HepG2 (cell line): Measurements from ENCODE around the gene ORMDL2. TPM values are rescaled to one million over a fixed set of nuclear protein-coding genes. Genes with fewer than 3 reads are reported as not detected.

Source experiments
- CREM ChIP-seq, 2 experiments: sonication (generic) in 1 of 2; formaldehyde crosslinking in 1 of 2; IDR thresholded peaks; 2 replicates each; pipeline versions ENCODE4 v1.4.0 to v1.6.1; 2016 to 2020; ENCODE audit warnings: antibody characterized with exemption in 1 of 2, mild to moderate bottlenecking in 1 of 2, missing genetic modification reagents in 1 of 2
- ELF1 ChIP-seq: sonication (generic); formaldehyde crosslinking; IDR thresholded peaks from 2 replicates; pipeline ENCODE4 v1.4.0; 2020; ENCODE audit warnings: missing genetic modification reagents
- KAT8 ChIP-seq: IDR thresholded peaks from 2 replicates; pipeline ENCODE4 v1.6.1; 2016; ENCODE audit warnings: missing genetic modification reagents, missing compliant biosample characterization
- PHF21A ChIP-seq: sonication (generic); formaldehyde crosslinking; IDR thresholded peaks from 2 replicates; pipeline ENCODE4 v1.5.0; 2020; ENCODE audit warnings: mild to moderate bottlenecking, missing genetic modification reagents
- POGK ChIP-seq: sonication (generic); formaldehyde crosslinking; conservative IDR thresholded peaks from 2 replicates; pipeline ENCODE4 v1.8.0; 2022; ENCODE audit warnings: mild to moderate bottlenecking, moderate library complexity, missing genetic modification reagents
- SALL1 ChIP-seq: sonication (generic); formaldehyde crosslinking; IDR thresholded peaks from 2 replicates; pipeline ENCODE4 v1.8.0; 2022; ENCODE audit warnings: mild to moderate bottlenecking, missing genetic modification reagents
- SOX6 ChIP-seq, 2 experiments: fragments of 450-650 bp in 1 of 2; sonication (generic) in 1 of 2; formaldehyde crosslinking in 1 of 2; IDR thresholded peaks; 2 replicates each; pipeline versions ENCODE4 v1.4.0 to v1.6.1; 2017 to 2020; ENCODE audit warnings: antibody characterized with exemption in 1 of 2, mild to moderate bottlenecking in 1 of 2, missing genetic modification reagents in 1 of 2
- SYNCRIP ChIP-seq: fragments of 200-400 bp; formaldehyde crosslinking; IDR thresholded peaks from 2 replicates; pipeline ENCODE4 v1.6.1; 2018; ENCODE audit warnings: mild to moderate bottlenecking, low read depth, low read length; ENCODE audit not compliant: insufficient read depth
- TBX2 ChIP-seq: sonication (generic); formaldehyde crosslinking; IDR thresholded peaks from 2 replicates; pipeline ENCODE4 v1.5.0; 2020; ENCODE audit warnings: missing genetic modification reagents, mild to moderate bottlenecking, borderline replicate concordance
- ZBTB38 ChIP-seq: sonication (generic); formaldehyde crosslinking; IDR thresholded peaks from 2 replicates; pipeline ENCODE4 v1.5.1; 2020; ENCODE audit warnings: mild to moderate bottlenecking, missing genetic modification reagents
- ZFX ChIP-seq: sonication (generic); formaldehyde crosslinking; IDR thresholded peaks from 2 replicates; pipeline ENCODE4 v1.4.0; 2020; ENCODE audit warnings: mild to moderate bottlenecking, low read depth, missing genetic modification reagents, moderate library complexity
- ZMYM3 ChIP-seq: sonication (generic); formaldehyde crosslinking; IDR thresholded peaks from 2 replicates; pipeline ENCODE4 v1.5.1; 2020; ENCODE audit warnings: mild to moderate bottlenecking, missing genetic modification reagents
- ZNF20 ChIP-seq: sonication (generic); formaldehyde crosslinking; IDR thresholded peaks from 2 replicates; pipeline ENCODE4 v1.4.0; 2020; ENCODE audit warnings: mild to moderate bottlenecking, moderate library complexity, missing genetic modification reagents
- ZNF234 ChIP-seq: sonication (generic); formaldehyde crosslinking; conservative IDR thresholded peaks from 2 replicates; pipeline ENCODE4 v1.5.1; 2020; ENCODE audit warnings: mild to moderate bottlenecking, missing genetic modification reagents
- ZNF235 ChIP-seq: sonication (generic); formaldehyde crosslinking; IDR thresholded peaks from 2 replicates; pipeline ENCODE4 v1.8.1; 2023; ENCODE audit warnings: mild to moderate bottlenecking, missing genetic modification reagents, borderline replicate concordance
- ZNF274 ChIP-seq: sonication (generic); formaldehyde crosslinking; IDR thresholded peaks from 2 replicates; pipeline ENCODE4 v1.5.1; 2020; ENCODE audit warnings: mild to moderate bottlenecking, missing genetic modification reagents
- ZNF317 ChIP-seq: sonication (generic); formaldehyde crosslinking; IDR thresholded peaks from 2 replicates; pipeline ENCODE4 v1.5.0; 2020; ENCODE audit warnings: mild to moderate bottlenecking, missing genetic modification reagents
- ZNF326 ChIP-seq: sonication (generic); formaldehyde crosslinking; IDR thresholded peaks from 2 replicates; pipeline ENCODE4 v1.4.0; 2020; ENCODE audit warnings: missing genetic modification reagents, borderline replicate concordance
- ZNF329 ChIP-seq: sonication (generic); formaldehyde crosslinking; IDR thresholded peaks from 2 replicates; pipeline ENCODE4 v1.9.0; 2021; ENCODE audit warnings: low read depth, mild to moderate bottlenecking, missing genetic modification reagents
- ZNF720 ChIP-seq: sonication (generic); formaldehyde crosslinking; IDR thresholded peaks from 2 replicates; pipeline ENCODE4 v1.4.0; 2020; ENCODE audit warnings: missing genetic modification reagents
- ZNF772 ChIP-seq: sonication (generic); formaldehyde crosslinking; IDR thresholded peaks from 2 replicates; pipeline ENCODE4 v1.5.0; 2020; ENCODE audit warnings: mild to moderate bottlenecking, missing genetic modification reagents
- ZNF775 ChIP-seq: sonication (generic); formaldehyde crosslinking; IDR thresholded peaks from 2 replicates; pipeline ENCODE4 v1.4.0; 2020; ENCODE audit warnings: missing genetic modification reagents, mild to moderate bottlenecking, moderate library complexity, borderline replicate concordance
- ZNF879 ChIP-seq: sonication (generic); formaldehyde crosslinking; IDR thresholded peaks from 2 replicates; pipeline ENCODE4 v1.8.1; 2023; ENCODE audit warnings: missing genetic modification reagents
- ZSCAN21 ChIP-seq: sonication (generic); formaldehyde crosslinking; IDR thresholded peaks from 2 replicates; pipeline ENCODE4 v1.8.0; 2022; ENCODE audit warnings: mild to moderate bottlenecking, missing genetic modification reagents, moderate library complexity, borderline replicate concordance
- polyA plus RNA-seq, 8 experiments: library from polyadenylated mRNA; depleted of rRNA in 3 of 8; stranded (reverse) in 7 of 8; unstranded in 1 of 8; fragments of >200 nt; fragmentation: Illumina TruSeq in 4 of 8; extraction: Trizol in 4 of 8; gene quantifications; 2 replicates each; pipeline versions ENCODE4 v1.2.1 to v1.2.3, GENCODE V29; 2011 to 2016; ENCODE audit warnings: low read depth in 4 of 8, missing spikeins in 1 of 8, mixed read lengths in 1 of 8; ENCODE audit not compliant: insufficient read depth in 1 of 8
- total RNA-seq, 5 experiments: library from RNA; depleted of rRNA; stranded (reverse); fragments of >200 nt; fragmentation: Illumina TruSeq; extraction: Trizol; gene quantifications; 2 replicates each; pipeline ENCODE4 v1.2.3, GENCODE V29; 2016; ENCODE audit warnings: low read depth in 1 of 5

Gene ORMDL2
- total and polyA plus RNA-seq, 2 of the 13 experiments (the other 11 are each of a cell fraction or from before 2014, with no cell fraction given): 24.0 to 28.6 TPM

DNA sequence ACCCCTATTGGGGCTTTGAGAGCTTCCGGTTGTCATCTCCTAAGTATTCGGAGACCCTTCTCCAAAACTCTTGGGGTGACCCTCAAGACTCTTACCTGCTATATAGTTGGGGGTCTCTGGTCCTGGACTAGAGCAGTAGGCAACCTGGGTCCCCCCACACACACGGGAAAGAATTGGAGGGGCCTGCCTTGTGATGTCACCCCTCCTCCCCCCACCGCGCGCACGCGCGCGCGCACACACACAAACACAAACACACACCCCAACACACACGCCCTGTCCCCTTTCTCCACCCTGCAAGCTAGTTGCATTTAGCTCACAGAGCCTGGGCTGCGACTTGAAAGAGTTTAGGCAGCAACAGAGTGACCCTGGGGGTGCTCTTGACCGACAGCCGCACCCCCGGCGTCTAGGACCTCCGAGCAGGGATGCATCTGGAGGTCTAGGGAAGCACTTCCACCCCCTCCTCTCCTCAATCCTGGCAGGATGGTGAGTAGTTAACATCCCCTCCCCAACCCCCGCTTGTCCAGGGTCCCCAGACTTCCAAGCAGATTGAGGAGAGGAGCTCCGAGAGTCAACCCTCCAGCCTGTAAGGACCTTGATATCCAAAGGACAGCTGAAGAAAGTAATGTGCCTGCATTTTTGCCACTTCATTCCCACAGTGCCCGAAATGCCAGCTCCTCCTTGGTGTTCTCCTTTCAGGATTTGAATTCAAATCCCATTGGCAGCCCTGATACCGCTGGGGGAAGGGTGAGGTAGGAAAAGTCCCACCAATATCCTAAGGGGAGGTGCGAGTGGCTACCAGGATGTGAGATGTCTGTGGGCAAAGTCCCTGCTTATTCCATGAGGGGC lies 13.0 kb downstream of the ORMDL2 start (continued):
- no peak for TF ChIP-seq ZNF329 (CRISPR knock-in tag)
- TF ChIP-seq ELF1: 0 out of 2 replicates have a peak, but pooled peaks have one; percentile 9
- TF ChIP-seq ZNF235 (CRISPR knock-in tag): no peak
- TF ChIP-seq ZFX: no peak
- TF ChIP-seq SYNCRIP: no peak
- no peak; the same call in 1 of the 2 replicates for TF ChIP-seq ZNF879 (CRISPR knock-in tag)
- TF ChIP-seq ZNF326 (CRISPR knock-in tag): no peak
- TF ChIP-seq ZMYM3 (CRISPR knock-in tag): no peak
- TF ChIP-seq PHF21A: no peak
- no peak for TF ChIP-seq ZNF234 (CRISPR knock-in tag)
- TF ChIP-seq CREM (IDR thresholded peaks at IDR 0.05): peak; percentile 77
- no peak for TF ChIP-seq CREM (CRISPR knock-in tag; IDR thresholded peaks at IDR 0.05)
- peak; percentile 58; the same call in 1 of the 2 replicates for TF ChIP-seq POGK (CRISPR knock-in tag)
- TF ChIP-seq ZSCAN21 (CRISPR knock-in tag): no peak
- peak; percentile 21; the same call in 1 of the 2 replicates for TF ChIP-seq SALL1
- TF ChIP-seq KAT8 (CRISPR knock-in tag): no peak
- TF ChIP-seq ZNF772 (CRISPR knock-in tag): no peak
- no peak for TF ChIP-seq ZNF720 (CRISPR knock-in tag)
- TF ChIP-seq ZNF775 (CRISPR knock-in tag): no peak
- TF ChIP-seq ZNF317: no peak
- TF ChIP-seq ZNF20 (CRISPR knock-in tag): no peak
- no peak for TF ChIP-seq SOX6 (IDR thresholded peaks at IDR 0.05)
- TF ChIP-seq SOX6 (CRISPR knock-in tag; IDR thresholded peaks at IDR 0.05): peak; percentile 60; the same call in 1 of the 2 replicates
- TF ChIP-seq TBX2 (CRISPR knock-in tag): no peak
- no peak for TF ChIP-seq ZBTB38 (CRISPR knock-in tag)
- TF ChIP-seq ZNF274 (CRISPR knock-in tag): no peak
